ENCODE results near the gene BSG. TPM values are rescaled to one million over a fixed set of nuclear protein-coding genes. Genes with fewer than 3 reads are reported as not detected.

BSG gene
- total and polyA plus RNA-seq, 10 of the 15 experiments (the other 5 are each of a cell fraction or from before 2014, with no cell fraction given): 2.8 to 297 (median 199) TPM

DNA sequence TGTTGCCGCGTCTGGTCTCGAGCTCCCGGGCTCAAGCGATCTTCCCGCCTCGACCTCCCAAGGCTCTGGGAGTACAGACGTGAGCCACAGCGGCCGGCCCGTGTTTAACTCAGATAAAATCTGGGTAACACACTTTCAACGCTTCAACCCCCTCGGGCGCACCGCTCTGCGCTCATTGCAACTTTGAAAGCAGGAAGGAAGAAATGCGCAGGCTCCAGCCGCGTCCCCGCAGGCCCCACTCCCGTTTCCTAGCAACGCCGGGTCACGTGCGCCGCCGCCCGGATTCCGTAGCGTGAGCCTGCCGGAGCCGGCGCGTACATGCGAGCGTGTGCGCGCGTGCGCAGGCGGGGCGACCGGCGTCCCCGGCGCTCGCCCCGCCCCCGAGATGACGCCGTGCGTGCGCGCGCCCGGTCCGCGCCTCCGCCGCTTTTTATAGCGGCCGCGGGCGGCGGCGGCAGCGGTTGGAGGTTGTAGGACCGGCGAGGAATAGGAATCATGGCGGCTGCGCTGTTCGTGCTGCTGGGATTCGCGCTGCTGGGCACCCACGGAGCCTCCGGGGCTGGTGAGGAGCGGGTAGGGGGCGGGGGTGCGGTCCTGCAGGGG, at the start of gene BSG (continued):
- TF ChIP-seq, protein P1, sequence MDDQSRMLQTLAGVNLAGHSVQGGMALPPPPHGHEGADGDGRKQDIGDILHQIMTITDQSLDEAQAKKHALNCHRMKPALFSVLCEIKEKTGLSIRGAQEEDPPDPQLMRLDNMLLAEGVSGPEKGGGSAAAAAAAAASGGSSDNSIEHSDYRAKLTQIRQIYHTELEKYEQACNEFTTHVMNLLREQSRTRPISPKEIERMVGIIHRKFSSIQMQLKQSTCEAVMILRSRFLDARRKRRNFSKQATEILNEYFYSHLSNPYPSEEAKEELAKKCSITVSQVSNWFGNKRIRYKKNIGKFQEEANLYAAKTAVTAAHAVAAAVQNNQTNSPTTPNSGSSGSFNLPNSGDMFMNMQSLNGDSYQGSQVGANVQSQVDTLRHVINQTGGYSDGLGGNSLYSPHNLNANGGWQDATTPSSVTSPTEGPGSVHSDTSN (IDR thresholded peaks at IDR 0.05; ENCODE audit: insufficient replicate concordance, low read depth, low read length): no peak
- TF ChIP-seq WRNIP1 (IDR thresholded peaks at IDR 0.05; ENCODE audit: borderline replicate concordance, low read depth, low read length) (no peak), NFYB (IDR thresholded peaks at IDR 0.05; ENCODE audit: insufficient read depth, low read depth, low read length) (0 out of 2 replicates have a peak, but pooled peaks have one; percentile 18), NR2C1 (IDR thresholded peaks at IDR 0.05) (0 out of 2 replicates have a peak, but pooled peaks have one; percentile 38), DPF2 (IDR thresholded peaks at IDR 0.05) (peak; percentile 78), ZNF622 (IDR thresholded peaks at IDR 0.05) (no peak), IKZF1 (conservative IDR thresholded peaks at IDR 0.05) (peak; percentile 84), CBFB (IDR thresholded peaks at IDR 0.05; ENCODE audit: low read depth) (peak; percentile 79), CBX3 (IDR thresholded peaks at IDR 0.05; ENCODE audit: borderline replicate concordance, low read depth) (no peak), JUND (IDR thresholded peaks at IDR 0.05; ENCODE audit: low read depth, low read length) (no peak), BCL11A (IDR thresholded peaks at IDR 0.05; ENCODE audit: low read depth, low read length) (no peak), TCF12 (IDR thresholded peaks at IDR 0.05; ENCODE audit: low read depth, low read length) (peak; percentile 61; the same call in 1 of the 2 replicates), RAD51 (IDR thresholded peaks at IDR 0.05) (peak; percentile 92), TCF3 (IDR thresholded peaks at IDR 0.05; ENCODE audit: borderline replicate concordance, insufficient read depth, low read depth, low read length) (peak; percentile 78; the same call in 1 of the 2 replicates), ZZZ3 (IDR thresholded peaks at IDR 0.05; ENCODE audit: control insufficient read depth, insufficient read length, low read depth) (no peak), FOS (IDR thresholded peaks at IDR 0.05; ENCODE audit: borderline replicate concordance, extremely low read depth, insufficient read length) (no peak), SREBF2 (IDR thresholded peaks at IDR 0.05; ENCODE audit: low read length) (no peak), KAT2A (conservative IDR thresholded peaks at IDR 0.05; ENCODE audit: control insufficient read depth, low read depth, low read length) (no peak)
- TF ChIP-seq, protein P2, sequence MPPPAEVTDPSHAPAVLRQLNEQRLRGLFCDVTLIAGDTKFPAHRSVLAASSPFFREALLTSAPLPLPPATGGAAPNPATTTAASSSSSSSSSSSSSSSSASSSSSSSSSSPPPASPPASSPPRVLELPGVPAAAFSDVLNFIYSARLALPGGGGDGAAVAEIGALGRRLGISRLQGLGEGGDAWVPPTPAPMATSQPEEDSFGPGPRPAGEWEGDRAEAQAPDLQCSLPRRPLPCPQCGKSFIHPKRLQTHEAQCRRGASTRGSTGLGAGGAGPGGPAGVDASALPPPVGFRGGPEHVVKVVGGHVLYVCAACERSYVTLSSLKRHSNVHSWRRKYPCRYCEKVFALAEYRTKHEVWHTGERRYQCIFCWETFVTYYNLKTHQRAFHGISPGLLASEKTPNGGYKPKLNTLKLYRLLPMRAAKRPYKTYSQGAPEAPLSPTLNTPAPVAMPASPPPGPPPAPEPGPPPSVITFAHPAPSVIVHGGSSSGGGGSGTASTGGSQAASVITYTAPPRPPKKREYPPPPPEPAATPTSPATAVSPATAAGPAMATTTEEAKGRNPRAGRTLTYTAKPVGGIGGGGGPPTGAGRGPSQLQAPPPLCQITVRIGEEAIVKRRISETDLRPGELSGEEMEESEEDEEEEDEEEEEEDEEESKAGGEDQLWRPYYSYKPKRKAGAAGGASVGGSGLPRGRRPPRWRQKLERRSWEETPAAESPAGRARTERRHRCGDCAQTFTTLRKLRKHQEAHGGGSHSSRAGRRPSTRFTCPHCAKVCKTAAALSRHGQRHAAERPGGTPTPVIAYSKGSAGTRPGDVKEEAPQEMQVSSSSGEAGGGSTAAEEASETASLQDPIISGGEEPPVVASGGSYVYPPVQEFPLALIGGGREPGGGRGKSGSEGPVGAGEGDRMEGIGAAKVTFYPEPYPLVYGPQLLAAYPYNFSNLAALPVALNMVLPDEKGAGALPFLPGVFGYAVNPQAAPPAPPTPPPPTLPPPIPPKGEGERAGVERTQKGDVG (CRISPR knock-in tag; IDR thresholded peaks at IDR 0.05): no peak
- TF ChIP-seq, protein P3, sequence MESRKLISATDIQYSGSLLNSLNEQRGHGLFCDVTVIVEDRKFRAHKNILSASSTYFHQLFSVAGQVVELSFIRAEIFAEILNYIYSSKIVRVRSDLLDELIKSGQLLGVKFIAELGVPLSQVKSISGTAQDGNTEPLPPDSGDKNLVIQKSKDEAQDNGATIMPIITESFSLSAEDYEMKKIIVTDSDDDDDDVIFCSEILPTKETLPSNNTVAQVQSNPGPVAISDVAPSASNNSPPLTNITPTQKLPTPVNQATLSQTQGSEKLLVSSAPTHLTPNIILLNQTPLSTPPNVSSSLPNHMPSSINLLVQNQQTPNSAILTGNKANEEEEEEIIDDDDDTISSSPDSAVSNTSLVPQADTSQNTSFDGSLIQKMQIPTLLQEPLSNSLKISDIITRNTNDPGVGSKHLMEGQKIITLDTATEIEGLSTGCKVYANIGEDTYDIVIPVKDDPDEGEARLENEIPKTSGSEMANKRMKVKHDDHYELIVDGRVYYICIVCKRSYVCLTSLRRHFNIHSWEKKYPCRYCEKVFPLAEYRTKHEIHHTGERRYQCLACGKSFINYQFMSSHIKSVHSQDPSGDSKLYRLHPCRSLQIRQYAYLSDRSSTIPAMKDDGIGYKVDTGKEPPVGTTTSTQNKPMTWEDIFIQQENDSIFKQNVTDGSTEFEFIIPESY (IDR thresholded peaks at IDR 0.05): no peak
- TF ChIP-seq, protein P4, sequence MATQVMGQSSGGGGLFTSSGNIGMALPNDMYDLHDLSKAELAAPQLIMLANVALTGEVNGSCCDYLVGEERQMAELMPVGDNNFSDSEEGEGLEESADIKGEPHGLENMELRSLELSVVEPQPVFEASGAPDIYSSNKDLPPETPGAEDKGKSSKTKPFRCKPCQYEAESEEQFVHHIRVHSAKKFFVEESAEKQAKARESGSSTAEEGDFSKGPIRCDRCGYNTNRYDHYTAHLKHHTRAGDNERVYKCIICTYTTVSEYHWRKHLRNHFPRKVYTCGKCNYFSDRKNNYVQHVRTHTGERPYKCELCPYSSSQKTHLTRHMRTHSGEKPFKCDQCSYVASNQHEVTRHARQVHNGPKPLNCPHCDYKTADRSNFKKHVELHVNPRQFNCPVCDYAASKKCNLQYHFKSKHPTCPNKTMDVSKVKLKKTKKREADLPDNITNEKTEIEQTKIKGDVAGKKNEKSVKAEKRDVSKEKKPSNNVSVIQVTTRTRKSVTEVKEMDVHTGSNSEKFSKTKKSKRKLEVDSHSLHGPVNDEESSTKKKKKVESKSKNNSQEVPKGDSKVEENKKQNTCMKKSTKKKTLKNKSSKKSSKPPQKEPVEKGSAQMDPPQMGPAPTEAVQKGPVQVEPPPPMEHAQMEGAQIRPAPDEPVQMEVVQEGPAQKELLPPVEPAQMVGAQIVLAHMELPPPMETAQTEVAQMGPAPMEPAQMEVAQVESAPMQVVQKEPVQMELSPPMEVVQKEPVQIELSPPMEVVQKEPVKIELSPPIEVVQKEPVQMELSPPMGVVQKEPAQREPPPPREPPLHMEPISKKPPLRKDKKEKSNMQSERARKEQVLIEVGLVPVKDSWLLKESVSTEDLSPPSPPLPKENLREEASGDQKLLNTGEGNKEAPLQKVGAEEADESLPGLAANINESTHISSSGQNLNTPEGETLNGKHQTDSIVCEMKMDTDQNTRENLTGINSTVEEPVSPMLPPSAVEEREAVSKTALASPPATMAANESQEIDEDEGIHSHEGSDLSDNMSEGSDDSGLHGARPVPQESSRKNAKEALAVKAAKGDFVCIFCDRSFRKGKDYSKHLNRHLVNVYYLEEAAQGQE (IDR thresholded peaks at IDR 0.05; ENCODE audit: low read depth, low read length): 0 out of 2 replicates have a peak, but pooled peaks have one; percentile 27
